Keratinocyte (primary cell): Measurements from ENCODE around the gene CLSTN2.

Source experiments
- EZH2 ChIP-seq: IDR thresholded peaks from one replicate; pipeline ENCODE4 v1.6.1; 2012; ENCODE audit warnings: inconsistent platforms, mild to moderate bottlenecking, low read length, moderate library complexity
- TF ChIP-seq, protein P1 (sequence below), 3 experiments: IDR thresholded peaks in 1 of 3; conservative IDR thresholded peaks in 1 of 3; optimal IDR thresholded peaks in 1 of 3; 2 replicates in 2 of 3; 3 replicates in 1 of 3; pipeline versions ENCODE3 to v1.5.1; 2011; ENCODE audit warnings: low read length in 3 of 3, mild to moderate bottlenecking in 3 of 3, moderate library complexity in 2 of 3, control low read depth in 1 of 3, inconsistent platforms in 1 of 3; ENCODE audit not compliant: insufficient read depth in 2 of 3; ENCODE audit errors: extremely low read depth in 1 of 3

DNA sequence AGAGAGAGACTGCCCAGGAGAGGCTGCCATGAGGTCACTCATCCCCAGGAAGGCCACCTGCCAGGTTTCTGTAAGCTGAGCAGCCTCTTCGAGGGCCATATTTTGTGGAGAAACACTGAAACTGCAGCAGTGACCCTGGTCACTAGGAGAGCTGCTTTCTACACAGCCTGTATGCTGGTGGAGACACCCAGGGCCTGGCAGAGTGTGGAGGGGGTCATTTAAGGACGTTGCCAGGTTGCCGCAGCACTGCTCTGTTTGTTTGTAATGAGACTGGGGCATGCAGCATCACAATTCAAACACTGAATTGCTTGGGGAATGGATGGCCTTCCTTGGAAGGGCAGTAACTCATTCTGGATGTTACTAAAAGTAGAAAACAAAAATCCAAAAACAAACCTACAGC, 638.0 kb downstream of the CLSTN2 start:
- TF ChIP-seq, protein P1, sequence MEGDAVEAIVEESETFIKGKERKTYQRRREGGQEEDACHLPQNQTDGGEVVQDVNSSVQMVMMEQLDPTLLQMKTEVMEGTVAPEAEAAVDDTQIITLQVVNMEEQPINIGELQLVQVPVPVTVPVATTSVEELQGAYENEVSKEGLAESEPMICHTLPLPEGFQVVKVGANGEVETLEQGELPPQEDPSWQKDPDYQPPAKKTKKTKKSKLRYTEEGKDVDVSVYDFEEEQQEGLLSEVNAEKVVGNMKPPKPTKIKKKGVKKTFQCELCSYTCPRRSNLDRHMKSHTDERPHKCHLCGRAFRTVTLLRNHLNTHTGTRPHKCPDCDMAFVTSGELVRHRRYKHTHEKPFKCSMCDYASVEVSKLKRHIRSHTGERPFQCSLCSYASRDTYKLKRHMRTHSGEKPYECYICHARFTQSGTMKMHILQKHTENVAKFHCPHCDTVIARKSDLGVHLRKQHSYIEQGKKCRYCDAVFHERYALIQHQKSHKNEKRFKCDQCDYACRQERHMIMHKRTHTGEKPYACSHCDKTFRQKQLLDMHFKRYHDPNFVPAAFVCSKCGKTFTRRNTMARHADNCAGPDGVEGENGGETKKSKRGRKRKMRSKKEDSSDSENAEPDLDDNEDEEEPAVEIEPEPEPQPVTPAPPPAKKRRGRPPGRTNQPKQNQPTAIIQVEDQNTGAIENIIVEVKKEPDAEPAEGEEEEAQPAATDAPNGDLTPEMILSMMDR (optimal IDR thresholded peaks at IDR 0.05 in 1 of 3, IDR thresholded peaks at IDR 0.05 in 1 of 3, conservative IDR thresholded peaks at IDR 0.05 in 1 of 3; ENCODE audit: extremely low read depth in 1 of 3, insufficient read depth in 2 of 3, low read length in 3 of 3): no peak
- no peak for TF ChIP-seq EZH2
